Measurements from ENCODE around the gene DMRT2.

The DMRT2 gene

GRCh38 chr9:1065130-1065529 lies 15.0 kb downstream of the DMRT2 start:
- H3K9me2 ChIP-seq (replicated peaks; ENCODE audit: control insufficient read depth, low read length): no peaks in the 10 kb centered on the region
- no peaks in the 10 kb centered on the region for H4K20me1 ChIP-seq (ENCODE audit: control insufficient read depth, insufficient read depth, low read depth, low read length)
- no peak overlapping the region for H3K4me3 ChIP-seq (ENCODE audit: low read length)
- no peak for TF ChIP-seq EZH2phosphoT487 (IDR thresholded peaks at IDR 0.05; ENCODE audit: borderline replicate concordance, low read length)
- TF ChIP-seq CTCF (IDR thresholded peaks at IDR 0.05; ENCODE audit: low read depth, low read length, poor library complexity, severe bottlenecking): no peak
- H3K4me2 ChIP-seq (ENCODE audit: low read length): no peak overlapping the region
- H3K4me1 ChIP-seq (ENCODE audit: control insufficient read depth, low read length): no peaks in the 10 kb centered on the region
- H3K79me2 ChIP-seq (ENCODE audit: control insufficient read depth, low read length): no peaks in the 10 kb centered on the region
- no peak overlapping the region for H3K27ac ChIP-seq (ENCODE audit: low read depth, low read length)
- no peaks in the 10 kb centered on the region for H3K27me3 ChIP-seq (ENCODE audit: control insufficient read depth, low read length)
- H3F3A ChIP-seq (ENCODE audit: control insufficient read depth, insufficient read depth): no peaks in the 10 kb centered on the region
- no peaks in the 10 kb centered on the region for H3K36me3 ChIP-seq (ENCODE audit: control insufficient read depth, low read length)
- no peaks in the 10 kb centered on the region for H3K9me3 ChIP-seq (ENCODE audit: control insufficient read depth, insufficient read depth, low read length)

GRCh38 chr9:1070692-1071091 lies 20.5 kb downstream of the DMRT2 start:
- H3K4me3 ChIP-seq (ENCODE audit: low read length): no peak overlapping the region
- H3K36me3 ChIP-seq (ENCODE audit: control insufficient read depth, low read length): no peaks in the 10 kb centered on the region
- H3K4me1 ChIP-seq (ENCODE audit: control insufficient read depth, low read length): 0 out of 2 replicates have a peak, but pooled peaks cover 3% of the 10 kb centered on the region
- no peaks in the 10 kb centered on the region for H3K9me2 ChIP-seq (replicated peaks; ENCODE audit: control insufficient read depth, low read length)
- H3K27ac ChIP-seq (ENCODE audit: low read depth, low read length): no peak overlapping the region
- H3F3A ChIP-seq (ENCODE audit: control insufficient read depth, insufficient read depth): no peaks in the 10 kb centered on the region
- no peaks in the 10 kb centered on the region for H3K79me2 ChIP-seq (ENCODE audit: control insufficient read depth, low read length)
- no peaks in the 10 kb centered on the region for H3K27me3 ChIP-seq (ENCODE audit: control insufficient read depth, low read length)
- H3K9me3 ChIP-seq (ENCODE audit: control insufficient read depth, insufficient read depth, low read length): no peaks in the 10 kb centered on the region
- H4K20me1 ChIP-seq (ENCODE audit: control insufficient read depth, insufficient read depth, low read depth, low read length): no peaks in the 10 kb centered on the region
- H3K4me2 ChIP-seq (ENCODE audit: low read length): no peak overlapping the region
- TF ChIP-seq EZH2phosphoT487 (IDR thresholded peaks at IDR 0.05; ENCODE audit: borderline replicate concordance, low read length) (no peak), CTCF (IDR thresholded peaks at IDR 0.05; ENCODE audit: low read depth, low read length, poor library complexity, severe bottlenecking) (no peak)

DNA sequence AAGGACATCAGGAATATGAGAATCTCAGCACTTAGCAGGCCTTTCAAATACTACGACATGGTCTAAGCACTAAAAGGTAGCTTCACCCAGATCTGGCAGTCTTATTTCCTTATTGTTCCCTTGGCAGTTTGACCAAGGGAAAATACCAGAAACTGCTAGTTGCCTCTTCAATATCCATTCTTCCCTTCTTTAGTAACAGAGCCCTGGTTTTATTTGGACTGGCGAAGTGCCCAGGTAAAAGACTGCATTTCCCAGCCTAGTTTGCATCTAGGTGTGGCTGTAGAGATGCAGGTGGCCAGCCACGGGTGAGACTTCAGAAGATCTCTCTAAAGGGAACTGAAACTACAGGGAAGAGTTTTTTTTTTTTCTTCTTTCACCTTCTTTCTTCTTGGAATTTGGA lies 21.6 kb downstream of the DMRT2 start:
- Histone ChIP-seq H3K9me3 (ENCODE audit: control insufficient read depth, insufficient read depth, low read length) (no peaks in the 10 kb centered on the region), H3K4me3 (ENCODE audit: low read length) (no peak overlapping the region), H3K27me3 (ENCODE audit: control insufficient read depth, low read length) (no peaks in the 10 kb centered on the region), H3K9me2 (replicated peaks; ENCODE audit: control insufficient read depth, low read length) (no peaks in the 10 kb centered on the region), H3K79me2 (ENCODE audit: control insufficient read depth, low read length) (no peaks in the 10 kb centered on the region), H3K4me1 (ENCODE audit: control insufficient read depth, low read length) (0 out of 2 replicates have a peak, but pooled peaks cover 3% of the 10 kb centered on the region), H3K27ac (ENCODE audit: low read depth, low read length) (no peak overlapping the region), H4K20me1 (ENCODE audit: control insufficient read depth, insufficient read depth, low read depth, low read length) (no peaks in the 10 kb centered on the region), H3F3A (ENCODE audit: control insufficient read depth, insufficient read depth) (no peaks in the 10 kb centered on the region), H3K4me2 (ENCODE audit: low read length) (no peak overlapping the region), H3K36me3 (ENCODE audit: control insufficient read depth, low read length) (no peaks in the 10 kb centered on the region)
- TF ChIP-seq CTCF (IDR thresholded peaks at IDR 0.05; ENCODE audit: low read depth, low read length, poor library complexity, severe bottlenecking): no peak
- no peak for TF ChIP-seq EZH2phosphoT487 (IDR thresholded peaks at IDR 0.05; ENCODE audit: borderline replicate concordance, low read length)

All from DOHH2 (cell line).